IPS-20b (cell line): ENCODE results near the gene CRYBG2.

Experiments used
- H3K27ac ChIP-seq: one replicate; pipeline ENCODE4 v1.5.1; 2013; ENCODE audit warnings: low read length
- H3K27me3 ChIP-seq: 2 replicates; pipeline ENCODE4 v1.6.1; 2013; ENCODE audit warnings: mild to moderate bottlenecking, low read length, inconsistent platforms; ENCODE audit not compliant: insufficient read depth
- H3K36me3 ChIP-seq: 2 replicates; pipeline ENCODE4 v1.6.1; 2013; ENCODE audit warnings: low read depth, mild to moderate bottlenecking, inconsistent platforms, low read length, moderate library complexity; ENCODE audit not compliant: insufficient read depth
- H3K4me1 ChIP-seq: 2 replicates; pipeline ENCODE4 v1.6.1; 2013; ENCODE audit warnings: mild to moderate bottlenecking, control low read depth, inconsistent platforms, low read length, moderate library complexity; ENCODE audit not compliant: insufficient read depth
- H3K4me3 ChIP-seq: 2 replicates; pipeline ENCODE4 v1.5.1; 2013; ENCODE audit warnings: mild to moderate bottlenecking, low read length, inconsistent platforms
- H3K9ac ChIP-seq: 2 replicates; pipeline ENCODE4 v1.6.1; 2013; ENCODE audit warnings: low read depth, mild to moderate bottlenecking, inconsistent platforms, low read length, moderate library complexity
- H3K9me3 ChIP-seq: 2 replicates; pipeline ENCODE4 v1.6.1; 2013; ENCODE audit warnings: mild to moderate bottlenecking, low read depth, low read length, inconsistent platforms; ENCODE audit not compliant: insufficient read depth

The CRYBG2 gene

DNA sequence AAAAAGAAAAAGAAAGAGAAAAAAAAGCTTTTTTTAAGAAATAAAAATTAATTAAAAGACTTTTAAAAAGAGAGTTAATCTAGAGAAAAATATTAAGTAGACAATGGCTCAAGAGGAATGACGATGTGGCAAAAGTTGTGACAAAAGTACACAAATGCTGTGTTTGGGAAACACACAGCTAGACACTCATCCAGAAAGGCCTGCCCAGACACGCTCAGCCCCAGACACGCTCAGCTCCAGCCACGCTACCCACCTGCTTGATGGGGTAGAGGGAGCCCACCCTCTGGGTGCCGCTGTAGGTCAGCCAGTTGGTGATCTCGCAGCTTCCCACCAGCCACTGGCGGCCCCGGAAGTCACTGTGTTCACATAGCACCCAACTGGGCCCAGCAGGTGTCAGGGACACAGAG, 26.0 kb downstream of the CRYBG2 start:
- Histone ChIP-seq H3K36me3 (peaks cover 46% of the 10 kb centered on the region), H3K9ac (no peak overlapping the region), H3K4me1 (no peaks in the 10 kb centered on the region), H3K27ac (no peak overlapping the region), H3K9me3 (no peaks in the 10 kb centered on the region), H3K27me3 (no peaks in the 10 kb centered on the region), H3K4me3 (no peak overlapping the region)

GRCh38 chr1:26324550-26324949, 29.4 kb downstream of the CRYBG2 start:
- Histone ChIP-seq H3K9ac (no peak overlapping the region), H3K27ac (no peak overlapping the region), H3K9me3 (no peaks in the 10 kb centered on the region)

GRCh38 chr1:26323382-26323781, 30.5 kb downstream of the CRYBG2 start:
- H3K27ac ChIP-seq, result no peak overlapping the region
- H3K4me1 ChIP-seq, result no peaks in the 10 kb centered on the region
- H3K4me3 ChIP-seq, result no peak overlapping the region
- peaks cover 49% of the 10 kb centered on the region for H3K36me3 ChIP-seq
- H3K9me3 ChIP-seq, result no peaks in the 10 kb centered on the region
- H3K27me3 ChIP-seq, result no peaks in the 10 kb centered on the region
- no peak overlapping the region for H3K9ac ChIP-seq

More at GRCh38 chr1:26324550-26324949, 29.4 kb downstream of the CRYBG2 start:
- no peaks in the 10 kb centered on the region for H3K27me3 ChIP-seq
- no peaks in the 10 kb centered on the region for H3K4me1 ChIP-seq
- H3K36me3 ChIP-seq, result peaks cover 49% of the 10 kb centered on the region
- no peak overlapping the region for H3K4me3 ChIP-seq

GRCh38 chr1:26322042-26322331, 31.9 kb downstream of the CRYBG2 start:
- Histone ChIP-seq H3K27me3 (no peaks in the 10 kb centered on the region), H3K36me3 (peaks cover 45% of the 10 kb centered on the region), H3K4me3 (no peak overlapping the region), H3K27ac (no peak overlapping the region), H3K9me3 (no peaks in the 10 kb centered on the region), H3K9ac (no peak overlapping the region), H3K4me1 (peaks cover 10% of the 10 kb centered on the region)

DNA sequence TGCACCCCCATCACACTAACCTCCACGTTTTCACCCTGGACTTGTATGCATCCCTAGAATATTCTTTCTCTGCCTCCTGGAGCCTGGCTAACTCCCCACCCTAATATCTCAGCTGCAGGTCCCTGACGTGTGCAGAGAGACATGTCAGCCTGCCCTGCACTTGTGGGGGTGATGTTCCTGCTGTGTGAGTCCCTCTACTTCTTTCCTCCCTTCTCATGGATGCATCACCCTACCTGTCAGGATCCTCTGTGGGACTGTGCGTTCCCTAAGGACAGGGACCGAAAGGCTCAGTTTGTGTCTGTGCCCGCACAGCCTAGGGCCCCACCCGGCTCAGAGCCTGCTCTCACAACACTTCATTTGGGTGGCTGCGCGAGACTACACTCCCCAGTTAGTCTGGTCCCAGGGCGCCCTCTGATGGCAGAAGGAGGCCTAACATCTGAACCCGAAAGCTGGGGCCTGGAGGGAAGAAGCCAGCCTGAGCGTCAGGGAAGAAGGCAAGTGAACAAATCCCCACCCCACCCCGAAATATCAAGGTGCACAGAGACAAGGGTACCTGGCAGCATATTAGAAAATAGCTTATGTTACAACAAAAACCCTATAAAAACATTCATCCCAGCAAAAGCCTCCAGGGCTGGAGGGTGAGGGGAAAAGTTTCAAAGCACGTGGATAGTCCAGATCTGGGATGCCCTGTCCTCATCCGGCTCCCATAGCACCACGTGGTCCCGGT, 32.5 kb downstream of the CRYBG2 start:
- H3K36me3 ChIP-seq, result peaks cover 45% of the 10 kb centered on the region
- peak overlapping the region; percentile 58; the same call in 1 of the 2 replicates for H3K9ac ChIP-seq
- H3K4me1 ChIP-seq, result peaks cover 10% of the 10 kb centered on the region
- no peaks in the 10 kb centered on the region for H3K9me3 ChIP-seq
- no peak overlapping the region for H3K4me3 ChIP-seq
- no peaks in the 10 kb centered on the region for H3K27me3 ChIP-seq
- no peak overlapping the region for H3K27ac ChIP-seq

DNA sequence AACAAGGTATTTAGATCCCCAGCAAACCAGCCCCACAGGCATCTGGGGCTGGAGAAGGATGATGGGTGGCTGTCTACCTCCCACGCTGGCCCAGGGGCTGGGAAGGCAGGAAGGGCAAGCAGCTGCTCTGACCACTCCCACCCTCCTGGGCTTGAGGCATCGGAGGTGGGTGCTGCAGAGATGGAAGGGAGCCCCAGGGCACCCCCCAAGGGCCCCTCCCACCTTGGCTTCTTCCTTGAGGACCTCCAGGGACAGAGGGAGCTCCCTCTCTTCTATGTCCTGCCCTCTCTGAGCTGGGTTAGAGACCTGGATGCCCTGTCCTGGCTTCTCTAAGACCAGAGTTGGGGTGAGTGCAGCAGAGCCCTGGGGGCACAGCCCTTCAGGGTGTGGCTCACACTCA, 33.0 kb downstream of the CRYBG2 start:
- peaks cover 10% of the 10 kb centered on the region for H3K4me1 ChIP-seq
- no peaks in the 10 kb centered on the region for H3K27me3 ChIP-seq
- H3K36me3 ChIP-seq, result peaks cover 44% of the 10 kb centered on the region
- no peak overlapping the region for H3K4me3 ChIP-seq
- H3K27ac ChIP-seq, result no peak overlapping the region
- H3K9me3 ChIP-seq, result no peaks in the 10 kb centered on the region
- H3K9ac ChIP-seq, result no peak overlapping the region; the same call in 1 of the 2 replicates

- Histone ChIP-seq H3K27ac (no peak overlapping the region), H3K4me3 (no peak overlapping the region), H3K4me1 (peaks cover 13% of the 10 kb centered on the region), H3K9ac (0 out of 2 replicates have a peak overlapping the region, but pooled peaks have one; percentile 29), H3K27me3 (no peaks in the 10 kb centered on the region), H3K36me3 (peaks cover 23% of the 10 kb centered on the region), H3K9me3 (no peaks in the 10 kb centered on the region)
Observed at GRCh38 chr1:26318338-26319064, 35.4 kb downstream of the CRYBG2 start.

DNA sequence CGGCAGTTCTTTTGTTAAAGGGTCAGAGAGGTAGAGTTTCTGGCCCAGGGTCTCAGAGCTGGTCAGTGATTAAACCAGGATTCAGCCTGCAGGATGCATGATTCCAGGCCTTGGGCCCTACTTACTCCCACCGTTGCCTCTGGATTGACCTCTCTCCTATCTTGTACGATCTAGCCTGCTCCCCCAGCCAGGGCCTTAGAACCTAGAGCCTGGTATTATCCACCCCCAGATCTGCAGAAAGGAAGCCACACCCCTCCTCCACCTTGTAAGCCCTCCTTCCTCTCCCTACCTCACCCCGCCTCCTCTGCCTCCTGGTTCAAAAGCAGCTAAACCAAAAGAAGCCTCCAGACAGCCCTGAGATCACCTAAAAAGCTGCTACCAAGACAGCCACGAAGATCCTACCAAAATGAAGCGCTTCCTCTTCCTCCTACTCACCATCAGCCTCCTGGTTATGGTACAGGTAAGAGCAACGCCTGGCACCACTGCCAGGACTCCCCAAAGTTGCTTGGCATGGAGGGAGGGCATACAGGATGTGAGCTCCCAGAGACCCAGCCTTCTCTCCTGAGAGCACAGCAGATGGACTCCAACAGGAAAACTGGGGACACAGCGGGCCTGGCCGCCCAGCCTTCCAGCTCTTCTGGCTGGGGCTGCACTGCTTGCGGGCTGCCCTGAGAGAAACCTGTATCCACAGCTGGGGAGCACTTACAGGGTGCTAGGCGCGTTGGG, 36.2 kb downstream of the CRYBG2 start, which contains the start of gene CD52:
CD52 (plus strand) TSS at position 347 of the 726 bp plus-strand sequence; CDS start at position 407, 60 bp downstream.
- H3K36me3 ChIP-seq, result peaks cover 16% of the 10 kb centered on the region
- no peak within 1 kb of the TSS for H3K4me3 ChIP-seq
- peaks cover 13% of the 10 kb centered on the region for H3K4me1 ChIP-seq
- H3K27ac ChIP-seq, result no peak within 1 kb of the TSS
- H3K9me3 ChIP-seq, result no peaks in the 10 kb centered on the region
- no peaks in the 10 kb centered on the region for H3K27me3 ChIP-seq
- H3K9ac ChIP-seq, result peak within 1 kb of the TSS; percentile 29; the same call in 1 of the 2 replicates

DNA sequence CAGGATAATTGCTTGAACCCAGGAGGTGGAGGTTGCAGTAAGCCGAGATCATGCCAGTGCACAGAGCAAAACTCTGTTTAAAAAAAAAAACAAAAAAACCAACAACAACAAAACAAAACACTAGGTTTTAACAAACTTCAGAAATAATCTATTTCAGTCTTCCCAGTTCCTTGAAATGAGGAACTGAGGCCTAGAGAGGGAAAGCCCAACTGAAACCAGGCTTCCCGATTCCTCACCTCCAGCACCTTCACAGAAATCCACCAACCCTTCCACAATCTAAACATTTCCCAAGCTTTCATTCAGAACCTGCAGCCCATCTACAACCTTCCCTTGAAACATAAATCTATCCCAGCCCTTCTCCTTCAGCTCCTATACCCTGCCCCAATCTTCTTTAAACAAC, 36.8 kb downstream of the CRYBG2 start:
- H3K9me3 ChIP-seq, result no peaks in the 10 kb centered on the region
- H3K27ac ChIP-seq, result no peak overlapping the region
- no peaks in the 10 kb centered on the region for H3K27me3 ChIP-seq
- 0 out of 2 replicates have a peak, but pooled peaks cover 10% of the 10 kb centered on the region for H3K36me3 ChIP-seq
- no peak overlapping the region for H3K4me3 ChIP-seq
- peak overlapping the region; percentile 29; the same call in 1 of the 2 replicates for H3K9ac ChIP-seq
- peaks cover 13% of the 10 kb centered on the region for H3K4me1 ChIP-seq

DNA sequence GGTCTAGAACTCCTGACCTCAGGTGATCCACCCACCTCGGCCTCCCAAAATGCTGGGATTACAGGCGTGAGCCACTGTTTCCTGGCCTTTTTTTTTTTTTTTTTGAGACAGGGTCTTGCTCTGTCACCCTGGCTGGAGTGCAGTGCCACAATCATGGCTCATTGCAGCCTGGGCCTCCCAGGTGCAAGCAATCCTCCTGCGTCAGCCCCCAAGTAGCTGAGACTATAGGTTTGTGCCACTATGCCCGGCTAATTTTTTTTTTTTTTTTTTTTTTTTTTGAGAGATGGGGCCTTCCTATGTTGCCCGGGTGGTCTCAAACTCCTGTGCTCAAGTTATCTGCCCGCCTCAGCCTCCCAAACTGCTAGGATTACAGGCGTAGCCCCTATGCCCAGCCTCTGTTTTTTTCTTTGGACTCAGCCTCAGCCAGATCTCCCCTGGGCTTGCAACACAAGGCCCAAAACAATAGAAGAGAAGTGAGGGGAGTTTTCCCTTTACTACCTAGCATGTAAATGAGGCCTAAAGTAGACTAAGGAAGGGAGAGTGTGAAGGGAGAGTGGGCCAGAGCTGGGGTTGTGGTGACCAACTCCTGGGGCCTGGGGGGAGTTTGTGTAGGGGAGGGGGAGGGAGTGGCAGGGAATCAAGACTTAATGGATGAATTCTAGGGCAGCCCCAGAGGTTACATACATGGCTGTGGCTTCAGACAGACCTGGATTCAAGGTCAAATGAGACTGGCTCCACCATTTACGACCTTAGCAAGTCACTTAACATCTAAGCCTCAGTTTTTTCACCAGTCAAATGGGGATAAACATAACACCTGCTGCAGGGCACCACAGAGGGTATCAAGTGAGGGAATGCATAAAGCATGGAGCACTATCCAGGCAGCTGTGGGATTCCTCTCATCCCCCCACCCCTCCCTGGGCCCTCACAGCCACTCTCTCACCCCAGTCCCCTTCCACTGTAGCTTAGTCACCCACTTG, 37.8 kb downstream of the CRYBG2 start:
- Histone ChIP-seq H3K9ac (no peak overlapping the region), H3K27me3 (no peaks in the 10 kb centered on the region), H3K36me3 (0 out of 2 replicates have a peak, but pooled peaks cover 2% of the 10 kb centered on the region), H3K9me3 (no peaks in the 10 kb centered on the region), H3K4me3 (no peak overlapping the region), H3K4me1 (peaks cover 13% of the 10 kb centered on the region), H3K27ac (no peak overlapping the region)

DNA sequence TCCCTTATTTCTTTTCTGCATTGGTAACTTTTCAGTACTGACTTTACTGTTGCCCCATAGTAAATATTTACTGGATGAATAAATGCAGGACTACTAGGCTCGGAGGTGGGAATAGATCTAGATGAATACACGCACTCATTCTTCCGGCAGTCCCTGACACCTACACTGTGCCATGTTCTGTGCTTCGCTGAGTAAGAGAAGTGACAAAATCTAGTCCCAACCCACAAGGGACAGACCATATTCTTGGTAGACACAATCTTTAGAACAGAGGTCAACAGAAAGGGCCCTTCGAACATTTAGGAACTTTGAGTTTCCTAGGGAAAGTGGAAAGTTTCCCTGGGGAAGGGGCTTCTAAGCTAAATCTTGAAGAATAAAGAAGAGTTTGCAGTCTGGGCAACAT, 39.4 kb downstream of the CRYBG2 start:
- Histone ChIP-seq H3K27me3 (no peaks in the 10 kb centered on the region), H3K9me3 (no peaks in the 10 kb centered on the region), H3K36me3 (no peaks in the 10 kb centered on the region), H3K9ac (no peak overlapping the region), H3K27ac (no peak overlapping the region), H3K4me3 (no peak overlapping the region), H3K4me1 (peaks cover 13% of the 10 kb centered on the region)
